PC-3 (cell line): Measurements from ENCODE around the gene FRMPD4.

Experiments
- EZH2 ChIP-seq: fragments of 300-600 bp; sonication (generic); IDR thresholded peaks from one replicate; pipeline ENCODE4 v1.6.1; 2017; ENCODE audit warnings: antibody characterized with exemption, mild to moderate bottlenecking, low read length; ENCODE audit not compliant: unreplicated experiment
- EZH2phosphoT487 ChIP-seq: fragments of 300-600 bp; sonication (generic); IDR thresholded peaks from 2 replicates; pipeline ENCODE4 v1.6.1; 2018; ENCODE audit warnings: mild to moderate bottlenecking, antibody characterized with exemption, low read length, borderline replicate concordance
- TF ChIP-seq, protein P1 (sequence below): fragments of 300-600 bp; sonication (generic); conservative IDR thresholded peaks from 2 replicates; pipeline ENCODE4 v1.5.1; 2017; ENCODE audit warnings: antibody characterized with exemption, low read depth, mild to moderate bottlenecking, low read length

DNA sequence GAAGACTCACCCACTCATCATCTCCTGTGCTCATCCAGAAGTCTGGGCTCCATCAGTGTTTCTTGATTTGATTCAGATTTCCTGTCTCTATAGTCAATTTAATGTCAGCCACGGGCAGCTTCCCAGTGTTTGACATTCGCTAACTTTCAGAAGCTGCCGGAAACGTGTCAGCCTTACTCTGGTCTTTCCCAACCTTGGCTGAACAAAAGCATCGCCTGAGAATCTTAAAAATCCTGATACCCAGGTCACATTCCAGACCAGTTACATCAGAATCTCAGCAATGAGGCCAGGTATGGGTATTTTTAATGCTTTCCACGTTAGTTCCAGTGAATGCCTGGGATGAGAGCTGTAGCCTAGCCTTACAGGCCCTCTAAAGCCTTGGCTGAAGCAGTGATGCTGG lies 233.8 kb downstream of the FRMPD4 start:
- TF ChIP-seq, protein P1, sequence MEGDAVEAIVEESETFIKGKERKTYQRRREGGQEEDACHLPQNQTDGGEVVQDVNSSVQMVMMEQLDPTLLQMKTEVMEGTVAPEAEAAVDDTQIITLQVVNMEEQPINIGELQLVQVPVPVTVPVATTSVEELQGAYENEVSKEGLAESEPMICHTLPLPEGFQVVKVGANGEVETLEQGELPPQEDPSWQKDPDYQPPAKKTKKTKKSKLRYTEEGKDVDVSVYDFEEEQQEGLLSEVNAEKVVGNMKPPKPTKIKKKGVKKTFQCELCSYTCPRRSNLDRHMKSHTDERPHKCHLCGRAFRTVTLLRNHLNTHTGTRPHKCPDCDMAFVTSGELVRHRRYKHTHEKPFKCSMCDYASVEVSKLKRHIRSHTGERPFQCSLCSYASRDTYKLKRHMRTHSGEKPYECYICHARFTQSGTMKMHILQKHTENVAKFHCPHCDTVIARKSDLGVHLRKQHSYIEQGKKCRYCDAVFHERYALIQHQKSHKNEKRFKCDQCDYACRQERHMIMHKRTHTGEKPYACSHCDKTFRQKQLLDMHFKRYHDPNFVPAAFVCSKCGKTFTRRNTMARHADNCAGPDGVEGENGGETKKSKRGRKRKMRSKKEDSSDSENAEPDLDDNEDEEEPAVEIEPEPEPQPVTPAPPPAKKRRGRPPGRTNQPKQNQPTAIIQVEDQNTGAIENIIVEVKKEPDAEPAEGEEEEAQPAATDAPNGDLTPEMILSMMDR, result no peak
- TF ChIP-seq EZH2 (no peak), EZH2phosphoT487 (no peak)
